ENCODE results near the gene FLNB.

Gene FLNB

GRCh38 chr3:58144478-58145325, 136.5 kb downstream of the FLNB start:
- DNase-seq (ENCODE audit: low spot score): no peak
- TF ChIP-seq CTCF (IDR thresholded peaks at IDR 0.05; ENCODE audit: extremely low read depth, insufficient read depth, missing control alignments): no peak
- in situ Hi-C loops (cut with MboI; ENCODE audit: low pct_unique_long_range_greater_than_20kb, low sequenced_read_pairs, unreplicated experiment): no loop called here

- TF ChIP-seq CTCF (IDR thresholded peaks at IDR 0.05; ENCODE audit: extremely low read depth, insufficient read depth, missing control alignments): no peak
- in situ Hi-C loops (cut with MboI; ENCODE audit: low pct_unique_long_range_greater_than_20kb, low sequenced_read_pairs, unreplicated experiment): no loop called here
- no peak for DNase-seq (ENCODE audit: low spot score)
Measured at GRCh38 chr3:58148049-58148448, 139.8 kb downstream of the FLNB start.

- in situ Hi-C loops (cut with MboI; ENCODE audit: low pct_unique_long_range_greater_than_20kb, low sequenced_read_pairs, unreplicated experiment): loop anchor here (25.0 kb wide), 1 partner anchor 138 kb away; the partner anchor contains the start of gene FLNB
- no peak for DNase-seq (ENCODE audit: low spot score)
- TF ChIP-seq CTCF (IDR thresholded peaks at IDR 0.05; ENCODE audit: extremely low read depth, insufficient read depth, missing control alignments): no peak
Measured at GRCh38 chr3:58150130-58150809, 142.0 kb downstream of the FLNB start.

GRCh38 chr3:58150810-58151199, 142.6 kb downstream of the FLNB start:
- in situ Hi-C loops (cut with MboI; ENCODE audit: low pct_unique_long_range_greater_than_20kb, low sequenced_read_pairs, unreplicated experiment): loop anchor here (25.0 kb wide), 1 partner anchor 139 kb away; the partner anchor contains the start of gene FLNB
- no peak for TF ChIP-seq CTCF (IDR thresholded peaks at IDR 0.05; ENCODE audit: extremely low read depth, insufficient read depth, missing control alignments)
- DNase-seq (ENCODE audit: low spot score): no peak

- no peak for DNase-seq (ENCODE audit: low spot score)
- in situ Hi-C loops (cut with MboI; ENCODE audit: low pct_unique_long_range_greater_than_20kb, low sequenced_read_pairs, unreplicated experiment): loop anchor here (25.0 kb wide), 1 partner anchor 139 kb away; the partner anchor contains the start of gene FLNB
- no peak for TF ChIP-seq CTCF (IDR thresholded peaks at IDR 0.05; ENCODE audit: extremely low read depth, insufficient read depth, missing control alignments)
Measured at GRCh38 chr3:58151637-58152036, 143.4 kb downstream of the FLNB start.

GRCh38 chr3:58152225-58153015, 144.2 kb downstream of the FLNB start:
- no peak for DNase-seq (ENCODE audit: low spot score)
- in situ Hi-C loops (cut with MboI; ENCODE audit: low pct_unique_long_range_greater_than_20kb, low sequenced_read_pairs, unreplicated experiment): loop anchor here (25.0 kb wide), 1 partner anchor 140 kb away; the partner anchor contains the start of gene FLNB
- no peak for TF ChIP-seq CTCF (IDR thresholded peaks at IDR 0.05; ENCODE audit: extremely low read depth, insufficient read depth, missing control alignments)
